ENCODE data around the gene CEP164. TPM values are rescaled to one million over a fixed set of nuclear protein-coding genes. Genes with fewer than 3 reads are reported as not detected.
"Not testable (repeated sequence)": the region's sequence is repeated elsewhere in the genome, so short reads cannot be mapped to it uniquely, and the experiment has no call there.

Gene CEP164
- total and polyA plus RNA-seq, 2 of the 8 experiments (the other 6 are each of a cell fraction or from before 2014, with no cell fraction given), result 8.4 to 20.8 TPM

DNA sequence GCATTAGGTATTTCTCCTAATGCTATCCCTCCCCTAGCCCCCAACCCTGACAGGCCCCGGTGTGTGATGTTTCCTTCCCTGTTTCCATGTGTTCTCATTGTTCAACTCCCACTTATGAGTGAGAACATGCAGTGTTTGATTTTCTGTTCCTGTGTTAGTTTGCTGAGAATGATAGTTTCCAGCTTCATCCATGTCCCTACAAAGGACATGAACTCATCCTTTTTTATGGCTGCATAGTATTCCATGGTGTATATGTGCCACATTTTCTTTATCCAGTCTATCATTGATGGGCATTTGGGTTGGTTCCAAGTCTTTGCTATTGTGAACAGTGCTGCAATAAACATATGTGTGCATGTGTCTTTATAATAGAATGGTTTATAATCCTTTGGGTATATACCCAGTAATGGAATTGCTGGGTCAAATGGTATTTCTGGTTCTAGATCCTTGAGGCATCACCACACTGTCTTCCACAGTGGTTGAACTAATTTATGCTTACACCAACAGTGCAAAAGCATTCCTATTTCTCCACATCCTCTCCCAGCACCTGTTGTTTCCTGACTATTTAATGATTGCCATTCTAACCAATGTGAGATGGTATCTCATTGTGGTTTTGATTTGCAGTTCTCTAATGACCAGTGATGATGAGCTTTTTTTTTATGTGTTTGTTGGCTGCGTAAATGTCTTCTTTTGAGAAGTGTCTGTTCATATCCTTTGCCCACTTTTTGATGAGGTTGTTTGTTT is 71.6 kb downstream of the CEP164 start:
- not testable (repeated sequence) for H4K5ac ChIP-seq (ENCODE audit: insufficient read length, low read depth, low read length); H3K23me2 ChIP-seq (ENCODE audit: low read depth, low read length); H3K4me1 ChIP-seq (replicated peaks in 1 of 4; ENCODE audit: control insufficient read depth in 3 of 4, insufficient read depth in 4 of 4, low read length in 3 of 4); H2AK5ac ChIP-seq (ENCODE audit: low read depth, low read length); H2BK20ac ChIP-seq (ENCODE audit: low read length); H3K4me3 ChIP-seq (ENCODE audit: extremely low read depth in 1 of 4, insufficient read depth in 2 of 4, low read depth in 3 of 4, low read length in 4 of 4); H2AFZ ChIP-seq (ENCODE audit: low read length); H3K79me2 ChIP-seq (ENCODE audit: control insufficient read depth in 1 of 2, insufficient read depth in 2 of 2, low read length in 2 of 2); H3K18ac ChIP-seq (ENCODE audit: extremely low read depth, low read length); H3K4me2 ChIP-seq (ENCODE audit: insufficient read depth in 1 of 2, low read depth in 2 of 2, low read length in 2 of 2); H3K27ac ChIP-seq (ENCODE audit: low read depth, low read length); H4K8ac ChIP-seq (ENCODE audit: extremely low read depth, insufficient read depth, low read length); H3K79me1 ChIP-seq (ENCODE audit: low read depth, low read length); H3K23ac ChIP-seq (ENCODE audit: insufficient read length); H2BK5ac ChIP-seq (ENCODE audit: low read depth, low read length); DNase-seq (ENCODE audit: low read depth in 1 of 2, low spot score in 2 of 2); H2BK15ac ChIP-seq (ENCODE audit: low read length); H2BK12ac ChIP-seq (ENCODE audit: low read depth, low read length); H3K14ac ChIP-seq (ENCODE audit: insufficient read length); H3K9ac ChIP-seq (replicated peaks in 1 of 4; ENCODE audit: extremely low read depth in 1 of 4, low read depth in 3 of 4, low read length in 3 of 4); H2BK120ac ChIP-seq (replicated peaks; ENCODE audit: low read depth, low read length); H3K27me3 ChIP-seq (replicated peaks in 1 of 4; ENCODE audit: control insufficient read depth in 3 of 4, extremely low read depth in 1 of 4, insufficient read depth in 3 of 4, low read length in 3 of 4); FAIRE-seq; H3K56ac ChIP-seq (replicated peaks; ENCODE audit: insufficient read length, low read depth, low read length); H3K4ac ChIP-seq (replicated peaks; ENCODE audit: insufficient read length, low read depth, low read length); H4K20me1 ChIP-seq (replicated peaks in 1 of 2; ENCODE audit: control insufficient read depth in 1 of 2, insufficient read depth in 2 of 2, low read length in 2 of 2); H4K91ac ChIP-seq (replicated peaks; ENCODE audit: insufficient read length, low read length)
- POLR2A ChIA-PET (ENCODE audit: partially characterized antibody), result interaction anchor here (1.5 kb wide), 1 partner anchor 11 kb away, joined by 3 read pairs; no protein-coding TSS in a partner anchor
- Histone ChIP-seq H3K36me3 (ENCODE audit: control insufficient read depth in 2 of 4, insufficient read depth in 4 of 4, low read length in 3 of 4) (peaks cover 0 to 29% (median 17%) of the 10 kb centered on the region in 4 experiments; a peak in 6 of 8 replicates), H3K9me3 (ENCODE audit: insufficient read depth in 2 of 2, low read depth in 1 of 2, low read length in 1 of 2) (peaks cover 10 to 16% of the 10 kb centered on the region in 2 experiments)
- WGBS, 2 experiments (ENCODE audit: extremely low coverage in 1 of 2, insufficient coverage in 1 of 2, insufficient read length in 1 of 2, insufficient replicate concordance in 2 of 2, low coverage in 1 of 2, low lambda C conversion rate in 2 of 2, missing lambda C conversion rate in 1 of 2), result 90% methylated on average over 2 of the region's 2 CpGs; no CpG with 5 or more reads in 1 of the 2 experiments
- CTCF ChIA-PET (ENCODE audit: partially characterized antibody), result interaction anchor here (1.1 to 1.2 kb wide), 2 partner anchors 15 to 27 kb away, joined by 3 read pairs; no protein-coding TSS in a partner anchor
